ENCODE data around the gene PRKD1. TPM values are rescaled to one million over a fixed set of nuclear protein-coding genes. Genes with fewer than 3 reads are reported as not detected.

Gene PRKD1
- total RNA-seq, 1 donor = 28.6 TPM

GRCh38 chr14:29724991-29725390 is 202.7 kb downstream of the PRKD1 start:
- no peak for TF ChIP-seq CTCF (IDR thresholded peaks at IDR 0.05; ENCODE audit: extremely low read depth, low read depth, low read length)
- DNase-seq (ENCODE audit: insufficient read length, low spot score, missing footprints) = no peak
- Histone ChIP-seq H4K20me1 (ENCODE audit: insufficient read depth, low read length) (peaks cover 5% of the 10 kb centered on the region), H2AFZ (ENCODE audit: low read length) (no peak overlapping the region), H3K27ac (ENCODE audit: low read depth, low read length) (no peak overlapping the region), H3K4me1 (ENCODE audit: insufficient read depth, low read length) (peaks cover 12% of the 10 kb centered on the region), H3K9me3 (ENCODE audit: low read depth, low read length) (no peaks in the 10 kb centered on the region), H3K4me2 (ENCODE audit: insufficient read depth, low read length) (no peak overlapping the region), H3K36me3 (ENCODE audit: insufficient read depth, low read length) (peaks cover 21% of the 10 kb centered on the region), H3K27me3 (ENCODE audit: insufficient read depth, low read length) (no peaks in the 10 kb centered on the region), H3K4me3 (ENCODE audit: insufficient read depth, low read length) (no peak overlapping the region), H3K79me2 (ENCODE audit: insufficient read depth, low read length) (peaks cover 27% of the 10 kb centered on the region)

GRCh38 chr14:29722831-29723230 is 204.8 kb downstream of the PRKD1 start:
- Histone ChIP-seq H3K79me2 (ENCODE audit: insufficient read depth, low read length) (peaks cover 15% of the 10 kb centered on the region), H3K4me1 (ENCODE audit: insufficient read depth, low read length) (peaks cover 15% of the 10 kb centered on the region), H4K20me1 (ENCODE audit: insufficient read depth, low read length) (peaks cover 5% of the 10 kb centered on the region), H2AFZ (ENCODE audit: low read length) (no peak overlapping the region), H3K4me3 (ENCODE audit: insufficient read depth, low read length) (no peak overlapping the region), H3K9me3 (ENCODE audit: low read depth, low read length) (no peaks in the 10 kb centered on the region), H3K27ac (ENCODE audit: low read depth, low read length) (no peak overlapping the region), H3K27me3 (ENCODE audit: insufficient read depth, low read length) (no peaks in the 10 kb centered on the region), H3K4me2 (ENCODE audit: insufficient read depth, low read length) (no peak overlapping the region), H3K36me3 (ENCODE audit: insufficient read depth, low read length) (peaks cover 21% of the 10 kb centered on the region)
- no peak for TF ChIP-seq CTCF (IDR thresholded peaks at IDR 0.05; ENCODE audit: extremely low read depth, low read depth, low read length)
- DNase-seq (ENCODE audit: insufficient read length, low spot score, missing footprints) = no peak

GRCh38 chr14:29721586-29721985 is 206.1 kb downstream of the PRKD1 start:
- Histone ChIP-seq H3K27me3 (ENCODE audit: insufficient read depth, low read length) (no peaks in the 10 kb centered on the region), H3K4me3 (ENCODE audit: insufficient read depth, low read length) (no peak overlapping the region), H3K4me1 (ENCODE audit: insufficient read depth, low read length) (peaks cover 15% of the 10 kb centered on the region), H3K36me3 (ENCODE audit: insufficient read depth, low read length) (peaks cover 21% of the 10 kb centered on the region), H3K79me2 (ENCODE audit: insufficient read depth, low read length) (peaks cover 15% of the 10 kb centered on the region), H4K20me1 (ENCODE audit: insufficient read depth, low read length) (peaks cover 5% of the 10 kb centered on the region), H2AFZ (ENCODE audit: low read length) (no peak overlapping the region), H3K27ac (ENCODE audit: low read depth, low read length) (no peak overlapping the region), H3K4me2 (ENCODE audit: insufficient read depth, low read length) (no peak overlapping the region), H3K9me3 (ENCODE audit: low read depth, low read length) (no peaks in the 10 kb centered on the region)
- TF ChIP-seq CTCF (IDR thresholded peaks at IDR 0.05; ENCODE audit: extremely low read depth, low read depth, low read length) = no peak
- no peak for DNase-seq (ENCODE audit: insufficient read length, low spot score, missing footprints)

DNA sequence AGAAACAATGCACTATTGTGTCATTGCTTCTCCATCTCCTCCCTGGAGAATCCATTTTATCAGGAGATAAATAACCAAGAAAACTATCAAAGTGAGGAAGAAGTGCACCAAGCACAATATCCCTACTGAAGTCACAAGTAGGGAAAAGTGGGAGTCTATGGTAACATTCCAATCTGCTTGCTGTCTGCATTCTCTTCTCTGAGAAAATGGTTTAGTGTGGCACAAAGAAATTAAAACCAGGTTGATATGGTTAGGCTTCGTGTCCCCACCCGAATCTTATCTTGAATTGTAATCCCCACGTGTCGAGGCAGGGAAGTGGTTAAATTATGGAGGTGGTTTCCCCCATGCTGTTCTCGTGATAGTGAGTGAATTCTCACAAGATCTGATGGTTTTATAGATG is 209.7 kb downstream of the PRKD1 start:
- no peaks in the 10 kb centered on the region for H4K20me1 ChIP-seq (ENCODE audit: insufficient read depth, low read length)
- TF ChIP-seq CTCF (IDR thresholded peaks at IDR 0.05; ENCODE audit: extremely low read depth, low read depth, low read length) = no peak
- no peak for DNase-seq (ENCODE audit: insufficient read length, low spot score, missing footprints)

More for the DNA sequence above, 209.7 kb downstream of the PRKD1 start:
- Histone ChIP-seq H2AFZ (ENCODE audit: low read length) (no peak overlapping the region), H3K27ac (ENCODE audit: low read depth, low read length) (no peak overlapping the region), H3K79me2 (ENCODE audit: insufficient read depth, low read length) (peaks cover 4% of the 10 kb centered on the region), H3K4me1 (ENCODE audit: insufficient read depth, low read length) (peaks cover 8% of the 10 kb centered on the region), H3K4me2 (ENCODE audit: insufficient read depth, low read length) (no peak overlapping the region), H3K9me3 (ENCODE audit: low read depth, low read length) (no peaks in the 10 kb centered on the region), H3K27me3 (ENCODE audit: insufficient read depth, low read length) (no peaks in the 10 kb centered on the region), H3K36me3 (ENCODE audit: insufficient read depth, low read length) (peaks cover 8% of the 10 kb centered on the region), H3K4me3 (ENCODE audit: insufficient read depth, low read length) (no peak overlapping the region)
